HG03342 (cell line): ENCODE measurements around the gene GAS7.
"Not testable (repeated sequence)": the region's sequence is repeated elsewhere in the genome, so short reads cannot be mapped to it uniquely, and the experiment has no call there.

Source experiments
- ATAC-seq: cut with Tn5 transposase; IDR thresholded peaks from one replicate; pipeline ENCODE4 v1.9.1; 2021; ENCODE audit warnings: mild to moderate bottlenecking, moderate library complexity; ENCODE audit not compliant: unreplicated experiment

The GAS7 gene

DNA sequence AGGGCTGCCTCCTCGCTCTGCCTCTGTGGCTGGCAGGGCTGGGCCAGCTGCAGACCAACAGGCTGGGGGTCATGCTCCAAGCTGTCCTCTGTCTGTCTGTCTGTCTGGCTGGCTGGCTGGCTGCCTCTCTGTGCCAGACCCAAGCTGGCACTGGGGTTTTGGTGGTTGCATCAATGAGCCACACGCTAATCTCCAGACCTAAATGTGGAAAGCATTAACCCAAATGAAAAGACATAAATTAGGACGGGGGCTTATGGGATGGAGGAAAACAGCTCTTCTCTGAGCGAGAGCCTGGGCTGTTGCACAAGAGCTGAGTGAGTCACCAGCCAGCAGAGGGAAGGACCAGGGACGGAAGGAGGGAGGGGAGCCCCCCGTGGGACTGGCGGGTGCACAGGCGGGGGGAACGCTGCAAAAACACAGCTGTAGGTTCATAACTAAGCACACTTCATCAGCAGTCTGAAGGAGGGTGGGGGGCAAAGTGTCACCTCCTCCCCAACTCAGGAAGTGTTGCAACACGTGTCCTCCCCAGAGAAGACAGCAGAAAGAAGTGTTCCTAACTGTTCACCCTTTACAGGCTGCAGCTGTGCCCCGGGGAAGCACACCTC is 83.4 kb downstream of the GAS7 start:
- ATAC-seq = peak; percentile 51

DNA sequence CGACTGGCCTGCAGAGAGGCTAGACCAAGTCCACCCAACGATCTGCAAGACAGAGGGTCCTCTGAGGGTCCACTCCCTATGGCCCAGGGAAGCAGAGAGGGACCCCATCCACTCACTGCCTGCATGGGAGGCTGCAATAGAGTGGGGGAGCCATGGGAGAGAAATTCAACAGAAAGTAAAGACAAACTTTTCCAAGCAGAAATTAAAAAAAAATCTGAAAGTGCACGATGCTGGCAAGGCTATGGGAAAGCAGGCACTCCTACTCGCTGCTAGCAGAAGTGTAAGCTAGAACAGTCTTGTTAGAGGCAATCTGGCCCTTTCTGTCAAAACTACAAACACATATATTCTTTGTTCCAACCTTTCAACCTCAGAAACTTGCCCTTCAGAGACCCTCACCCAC is 85.4 kb downstream of the GAS7 start:
- no peak for ATAC-seq

DNA sequence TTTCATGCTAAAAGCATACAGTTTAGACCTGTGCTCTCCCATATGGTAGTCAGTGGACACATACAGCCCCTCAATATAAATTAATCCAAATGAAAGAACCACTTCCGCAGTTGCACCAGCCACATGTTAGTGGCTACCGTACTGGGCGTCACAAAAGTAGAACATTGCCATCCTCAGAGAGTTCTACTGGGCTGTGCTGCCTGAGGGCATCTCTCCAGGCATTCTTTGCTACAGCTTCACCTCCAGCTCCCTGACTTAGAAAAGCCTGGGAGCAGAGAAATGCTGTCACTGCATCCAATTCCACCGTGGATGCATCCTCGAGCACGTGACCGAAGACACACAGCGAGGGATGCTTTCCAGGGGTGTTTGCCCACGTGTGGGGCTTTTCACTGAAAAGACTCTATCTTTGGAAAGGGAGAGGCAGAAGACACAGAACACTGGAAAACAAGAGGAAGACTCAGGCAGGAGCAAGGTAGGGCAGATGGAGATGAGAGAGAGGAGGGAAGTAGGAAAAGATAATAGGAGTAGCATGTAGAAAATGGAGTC is 86.4 kb downstream of the GAS7 start:
- no peak for ATAC-seq

DNA sequence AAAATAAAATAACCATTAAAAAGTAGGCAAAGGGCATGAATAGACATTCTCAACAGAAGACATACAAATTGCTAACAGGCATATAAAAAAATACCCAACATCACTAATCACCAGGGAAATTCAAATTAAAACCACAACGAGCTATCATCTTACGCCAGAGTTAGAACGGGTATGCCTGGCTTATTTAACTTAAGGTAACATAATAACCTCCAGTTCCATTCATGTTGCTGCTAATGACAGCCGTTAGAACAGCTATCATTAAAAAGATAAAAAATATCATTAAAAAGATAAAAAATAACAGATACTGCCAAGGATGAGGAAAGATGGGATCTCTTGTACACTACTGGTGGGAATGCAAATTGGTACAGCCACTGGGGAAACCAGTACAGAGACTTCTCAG is 89.3 kb downstream of the GAS7 start:
- ATAC-seq = no peak

DNA sequence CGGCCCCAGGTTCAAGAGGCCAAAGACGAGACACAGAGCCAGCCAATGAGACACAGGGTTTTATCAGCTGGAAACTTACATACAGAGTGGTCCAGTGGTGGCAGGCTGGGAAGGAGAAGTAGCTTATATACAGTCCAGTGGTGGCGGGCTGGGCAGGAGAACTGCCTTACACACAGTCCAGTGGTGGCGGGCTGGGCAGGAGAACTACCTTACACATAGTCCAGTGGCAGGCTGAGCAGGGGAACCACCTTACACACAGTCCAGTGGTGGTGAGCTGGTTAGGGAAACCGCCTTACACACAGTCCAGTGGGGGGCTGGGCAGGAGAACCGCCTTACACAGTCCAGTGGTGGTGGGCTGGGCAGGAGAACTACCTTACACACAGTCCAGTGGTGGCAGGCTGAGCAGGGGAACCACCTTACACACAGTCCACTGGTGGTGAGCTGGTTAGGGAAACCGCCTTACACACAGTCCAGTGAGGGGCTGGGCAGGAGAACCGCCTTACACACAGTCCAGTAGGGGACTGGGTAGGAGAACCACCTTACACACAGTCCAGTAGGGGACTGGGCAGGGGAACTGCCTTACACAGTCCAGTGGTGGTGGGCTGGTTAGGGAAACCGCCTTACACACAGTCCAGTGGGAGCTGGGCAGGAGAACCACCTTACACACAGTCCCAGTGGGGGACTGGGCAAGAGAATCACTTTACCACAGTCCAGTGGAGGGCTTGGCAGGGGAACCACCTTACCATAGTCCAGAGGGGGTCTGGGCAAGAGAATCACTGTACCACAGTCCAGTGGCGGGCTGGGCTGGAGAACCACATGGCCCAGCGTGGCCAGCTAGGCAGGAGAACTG is 90.9 kb downstream of the GAS7 start:
- no peak for ATAC-seq

DNA sequence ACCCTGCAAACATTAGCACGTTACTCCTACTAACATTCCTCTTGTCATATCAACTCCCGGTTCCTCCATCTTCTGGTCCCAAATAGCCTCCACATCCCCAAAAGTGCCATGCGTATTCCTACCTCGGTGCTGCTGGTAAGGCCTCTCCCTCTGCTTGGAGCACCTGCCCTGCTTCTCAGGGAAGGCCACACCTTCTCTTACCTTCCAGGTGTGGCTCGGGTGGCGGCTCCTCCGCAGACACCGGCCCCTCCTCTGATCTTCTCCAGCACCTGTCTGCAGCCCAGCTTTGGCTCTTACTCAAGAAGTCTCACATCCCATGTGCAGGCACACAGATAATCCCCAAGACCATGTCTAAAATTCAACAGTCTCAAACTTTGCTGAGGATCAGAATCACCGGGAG is 92.3 kb downstream of the GAS7 start:
- no peak for ATAC-seq

DNA sequence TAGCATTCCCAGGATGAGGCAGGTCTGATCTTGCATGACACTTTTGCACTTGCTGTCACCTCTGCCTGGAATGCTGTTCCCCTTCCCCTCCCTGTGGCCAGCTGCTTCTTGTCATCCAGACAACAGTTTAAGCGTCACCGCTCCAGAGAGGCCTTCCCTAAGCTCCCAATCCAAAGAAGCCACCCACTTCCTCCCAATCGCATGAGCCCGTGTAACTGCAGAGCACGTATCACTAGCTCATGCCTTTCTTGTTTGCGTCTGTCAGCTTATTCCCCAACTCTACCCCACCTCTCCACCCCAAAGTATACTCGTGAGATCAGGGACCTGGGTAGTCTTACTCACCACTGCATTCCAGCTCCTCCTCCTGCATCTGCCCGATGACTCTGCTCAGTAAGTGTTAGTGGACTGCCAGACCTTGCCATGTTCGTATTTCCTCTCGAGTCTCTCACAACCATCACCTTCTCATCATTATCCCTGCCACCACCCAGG is 92.8 kb downstream of the GAS7 start:
- no peak for ATAC-seq

DNA sequence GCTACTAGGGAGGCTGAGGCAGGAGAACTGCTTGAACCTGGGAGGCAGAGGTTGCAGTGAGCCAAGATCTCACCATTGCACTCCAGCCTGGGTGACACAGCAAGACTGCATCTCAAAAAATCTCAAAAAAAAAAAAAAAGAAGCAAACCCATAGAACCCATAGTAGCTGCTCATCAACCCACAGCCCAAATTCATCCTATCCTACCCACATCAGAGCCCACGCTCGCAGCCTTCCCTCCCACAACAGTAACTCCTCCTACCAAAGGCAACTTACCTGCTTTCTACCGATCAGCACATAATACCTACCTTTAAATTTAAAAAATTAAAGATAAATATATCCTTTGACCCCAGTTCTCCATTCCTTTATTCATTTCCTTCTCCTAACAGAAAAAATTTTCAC is 94.7 kb downstream of the GAS7 start:
- ATAC-seq = no peak

DNA sequence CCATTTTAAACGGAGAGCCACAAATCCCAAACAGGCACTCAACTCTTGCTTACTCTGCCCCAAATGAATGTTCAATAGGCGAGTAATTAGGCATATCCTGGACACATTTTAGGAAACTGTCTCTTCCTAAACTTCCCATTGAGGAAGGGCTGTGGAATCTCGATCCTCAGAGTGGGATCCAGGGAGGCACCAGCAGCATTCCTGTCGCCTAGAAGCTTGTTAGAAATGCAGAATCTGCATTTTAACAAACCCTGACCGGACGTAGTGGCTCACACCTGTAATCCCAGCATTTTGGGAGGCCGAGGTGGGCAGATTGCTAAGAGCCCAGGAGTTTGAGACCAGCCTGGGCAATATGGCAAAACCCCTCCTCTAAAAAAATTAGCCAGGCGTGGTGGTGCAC is 95.6 kb downstream of the GAS7 start:
- ATAC-seq = no peak

DNA sequence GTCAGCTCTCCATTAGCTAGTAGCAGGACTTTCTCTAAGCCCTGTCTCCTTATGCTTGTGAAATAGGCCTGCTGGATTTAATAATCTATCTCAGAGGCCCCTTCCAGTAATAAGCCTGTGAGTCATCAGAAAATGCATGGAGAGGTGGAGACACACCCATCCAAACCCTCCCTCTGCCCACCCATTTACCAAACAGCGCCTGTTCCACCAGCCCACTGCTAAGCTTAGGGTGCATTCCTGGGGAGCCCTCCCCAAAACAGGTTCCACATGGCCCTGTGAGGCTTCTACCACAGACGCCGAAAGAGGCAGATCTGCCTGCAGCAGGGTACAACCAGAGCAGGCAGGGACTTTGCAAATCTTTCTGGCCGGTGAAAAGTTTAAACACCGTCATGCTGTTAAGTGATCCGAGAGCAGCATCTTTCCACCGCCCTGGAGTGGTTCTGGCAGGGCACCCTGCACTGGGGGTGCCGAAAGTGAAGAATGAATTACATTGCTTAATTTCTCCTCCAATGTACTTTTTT is 99.3 kb downstream of the GAS7 start:
- ATAC-seq = no peak

DNA sequence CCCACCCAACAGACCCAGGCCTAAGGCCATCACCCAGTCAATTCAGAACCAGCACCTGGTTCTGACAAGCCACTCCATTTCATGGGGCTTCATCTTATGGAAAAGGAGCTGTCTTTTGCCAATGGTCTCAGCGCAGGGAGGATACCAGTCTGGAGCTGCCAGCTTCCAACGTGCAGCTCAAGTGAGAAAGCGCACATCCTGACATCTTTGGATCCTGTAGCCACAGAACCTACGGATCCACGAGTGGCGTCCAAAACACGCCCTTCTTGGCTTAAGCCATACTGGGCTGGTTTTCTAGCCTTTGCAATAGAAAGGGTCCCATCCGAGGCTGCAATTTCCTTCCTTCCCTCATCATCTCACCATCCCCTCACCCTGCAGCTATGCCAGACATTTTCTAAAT is 101.8 kb downstream of the GAS7 start:
- ATAC-seq = no peak

DNA sequence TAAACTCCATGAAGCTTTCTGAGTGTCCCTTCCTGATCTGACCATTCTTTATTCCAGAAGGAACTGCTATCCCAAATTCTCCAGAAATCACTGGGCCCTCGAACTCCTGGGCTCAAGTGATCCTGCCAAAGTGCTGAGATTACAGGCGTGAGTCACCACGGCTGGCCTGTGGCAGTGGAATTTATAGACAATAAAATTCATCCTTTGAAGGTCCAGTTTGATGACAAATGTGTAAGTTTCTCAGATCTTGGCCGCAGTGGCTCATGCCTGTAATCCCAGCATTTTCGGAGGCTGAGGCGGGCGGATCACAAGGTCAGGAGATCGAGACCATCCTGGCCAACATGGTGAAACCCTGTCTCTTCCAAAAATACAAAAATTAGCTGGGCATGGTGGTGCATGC is 103.1 kb downstream of the GAS7 start:
- ATAC-seq = not testable (repeated sequence)

DNA sequence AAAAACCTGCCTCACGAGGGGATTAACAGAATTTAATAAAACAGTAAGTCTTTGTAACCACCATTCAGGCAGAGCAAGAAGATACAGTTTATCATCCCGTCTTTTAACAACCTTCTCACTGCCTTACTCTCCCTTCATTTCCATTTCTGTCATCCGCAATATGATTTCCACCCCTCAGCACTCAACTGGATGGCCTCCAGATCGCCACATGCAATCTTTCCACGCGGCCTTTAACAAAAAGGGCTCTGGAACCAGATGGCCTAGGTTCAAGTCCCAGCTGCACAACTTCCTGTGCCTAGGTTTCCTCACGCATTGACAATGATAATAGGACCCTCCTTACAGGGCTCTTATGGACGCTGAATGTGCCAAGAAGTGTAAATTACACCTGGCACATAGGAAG is 103.6 kb downstream of the GAS7 start:
- ATAC-seq = no peak

DNA sequence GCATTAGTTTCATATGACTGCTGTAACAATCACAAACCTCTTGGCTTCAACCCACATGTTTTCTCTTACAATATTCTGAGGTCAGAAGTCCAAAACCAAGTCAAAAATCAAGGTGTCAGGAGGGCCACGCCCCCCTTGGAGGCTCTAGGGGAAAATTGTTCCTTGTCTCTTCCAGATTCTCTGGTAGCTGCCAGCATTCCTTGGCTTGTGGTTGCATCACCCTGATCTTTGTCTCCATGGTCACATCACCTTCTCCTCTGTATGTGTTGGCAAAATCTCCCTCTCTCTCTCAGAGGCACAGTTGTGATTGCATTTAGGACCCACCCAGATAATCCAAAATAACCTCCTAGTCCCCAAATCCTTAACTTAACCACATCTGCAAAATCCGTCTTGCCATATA is 105.8 kb downstream of the GAS7 start:
- ATAC-seq = no peak

DNA sequence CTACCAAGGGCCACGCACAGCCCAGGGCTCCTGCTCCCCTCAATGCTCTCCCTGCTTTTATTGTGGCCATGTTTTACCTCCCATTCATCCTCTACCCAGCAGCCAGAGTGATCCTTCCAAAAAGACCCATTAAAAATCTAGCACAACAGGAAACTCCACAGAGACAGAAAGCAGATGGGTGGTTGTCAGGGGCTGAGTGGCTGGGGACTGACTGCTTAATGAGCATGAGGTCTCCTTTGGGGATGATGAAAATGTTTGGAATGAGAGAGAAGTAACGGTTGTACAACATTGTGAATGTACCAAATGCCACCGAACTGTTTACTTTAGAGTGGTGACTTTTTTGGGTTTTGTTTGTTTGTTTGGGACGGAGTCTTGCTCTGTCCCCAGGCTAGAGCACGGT is 107.4 kb downstream of the GAS7 start:
- no peak for ATAC-seq

DNA sequence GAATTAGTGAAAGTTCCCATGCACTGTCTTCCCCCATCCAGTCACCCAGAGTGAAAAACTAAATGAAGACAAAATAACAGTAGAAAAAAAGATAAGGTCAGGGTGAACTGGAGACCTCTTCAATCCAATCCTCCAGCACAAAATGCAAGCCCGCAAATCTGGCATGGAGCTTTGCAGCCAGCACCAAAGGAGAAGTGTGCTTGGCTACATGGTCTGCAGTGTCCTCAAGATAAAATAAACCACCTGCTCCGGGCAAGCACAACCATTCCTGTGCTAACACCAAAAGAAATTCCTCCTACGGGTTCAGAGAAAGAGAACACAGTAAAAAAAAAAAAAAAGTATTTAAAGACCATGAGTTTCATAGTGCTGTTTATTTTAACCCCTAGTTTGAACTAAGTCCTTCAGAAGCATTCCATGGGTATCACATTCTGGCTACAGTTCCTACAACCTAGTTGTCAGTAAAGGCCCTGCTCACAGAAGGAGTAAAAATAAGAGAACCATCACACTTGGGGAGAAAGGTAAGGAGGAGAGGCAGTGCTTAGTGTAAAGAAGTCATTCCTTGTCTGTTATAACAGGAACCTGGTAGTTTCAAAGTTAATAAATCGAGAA is 109.1 kb downstream of the GAS7 start:
- no peak for ATAC-seq

DNA sequence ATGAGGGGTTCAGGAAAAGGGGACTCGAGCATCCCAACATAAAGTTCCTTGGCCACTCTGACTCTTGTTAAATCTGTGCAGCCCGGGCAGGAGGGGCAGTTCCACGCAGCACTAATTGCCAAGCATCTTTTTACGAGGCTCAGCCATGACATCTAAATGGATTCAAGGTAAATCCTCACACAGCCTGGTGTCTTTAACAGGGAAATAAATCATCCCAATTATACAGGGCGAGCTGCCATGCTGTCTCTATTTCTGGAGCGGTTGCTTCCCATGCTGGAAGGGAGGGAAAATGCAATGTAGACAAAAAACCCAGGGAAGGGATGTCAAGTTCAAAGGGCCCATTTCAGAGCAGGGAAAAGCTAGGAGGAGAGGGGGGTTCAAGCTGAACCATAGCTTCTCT is 110.0 kb downstream of the GAS7 start:
- no peak for ATAC-seq

DNA sequence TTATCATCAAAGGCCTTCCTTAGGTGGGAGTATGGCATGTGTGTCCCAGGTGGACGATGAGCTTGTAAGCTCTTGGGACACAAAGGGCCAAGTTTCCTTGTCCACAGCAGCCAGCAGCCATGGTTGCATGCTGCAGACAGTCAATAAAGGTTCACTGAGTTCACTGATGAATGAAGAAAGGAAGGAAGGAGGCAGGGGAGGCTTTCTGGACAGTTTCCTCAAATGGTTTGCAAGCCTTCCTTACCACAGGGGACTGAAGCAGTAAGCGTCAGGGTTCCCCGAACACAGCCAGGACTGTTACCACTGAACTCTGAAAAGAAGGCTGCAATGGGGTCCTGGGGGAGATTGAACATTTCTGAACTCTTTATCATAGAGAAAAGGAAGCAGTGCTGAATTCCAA is 111.1 kb downstream of the GAS7 start:
- no peak for ATAC-seq

DNA sequence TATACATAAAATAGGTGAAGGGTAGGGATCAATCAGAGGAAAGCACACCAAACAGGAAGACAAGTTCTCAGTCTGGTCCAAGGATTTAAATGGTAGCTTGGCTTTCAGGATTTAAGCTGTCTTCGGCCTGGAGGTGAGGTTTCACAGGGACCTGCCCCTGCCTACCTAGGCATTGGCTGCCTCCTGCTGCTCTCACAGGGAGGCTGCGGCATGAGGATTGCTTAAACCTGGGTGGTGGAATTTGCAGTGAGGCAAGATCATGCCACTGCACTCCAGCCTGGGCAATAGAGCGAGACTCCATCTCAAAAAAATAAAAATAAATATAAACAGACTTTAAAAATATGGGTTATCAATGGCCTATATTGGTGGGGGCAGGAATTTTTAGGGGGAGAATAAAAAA is 114.5 kb downstream of the GAS7 start:
- ATAC-seq = no peak

DNA sequence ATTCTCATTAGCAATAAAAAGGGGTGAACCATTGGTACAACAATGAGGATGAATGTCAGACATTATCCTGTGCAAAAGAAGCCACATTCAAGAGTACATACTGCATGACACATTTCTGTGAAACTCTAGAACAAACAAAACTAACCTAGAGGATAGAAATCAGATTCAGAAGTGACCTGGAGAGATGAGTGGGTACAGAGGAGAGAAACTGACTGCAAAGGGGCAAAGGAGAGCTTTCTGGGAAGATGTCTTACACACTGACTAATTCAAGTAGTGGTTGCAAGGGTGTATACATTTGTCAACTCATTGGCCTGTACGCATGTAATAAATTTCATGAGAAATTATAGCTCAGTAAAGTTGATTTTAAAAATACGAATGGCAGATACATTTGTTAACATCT is 115.6 kb downstream of the GAS7 start:
- no peak for ATAC-seq

DNA sequence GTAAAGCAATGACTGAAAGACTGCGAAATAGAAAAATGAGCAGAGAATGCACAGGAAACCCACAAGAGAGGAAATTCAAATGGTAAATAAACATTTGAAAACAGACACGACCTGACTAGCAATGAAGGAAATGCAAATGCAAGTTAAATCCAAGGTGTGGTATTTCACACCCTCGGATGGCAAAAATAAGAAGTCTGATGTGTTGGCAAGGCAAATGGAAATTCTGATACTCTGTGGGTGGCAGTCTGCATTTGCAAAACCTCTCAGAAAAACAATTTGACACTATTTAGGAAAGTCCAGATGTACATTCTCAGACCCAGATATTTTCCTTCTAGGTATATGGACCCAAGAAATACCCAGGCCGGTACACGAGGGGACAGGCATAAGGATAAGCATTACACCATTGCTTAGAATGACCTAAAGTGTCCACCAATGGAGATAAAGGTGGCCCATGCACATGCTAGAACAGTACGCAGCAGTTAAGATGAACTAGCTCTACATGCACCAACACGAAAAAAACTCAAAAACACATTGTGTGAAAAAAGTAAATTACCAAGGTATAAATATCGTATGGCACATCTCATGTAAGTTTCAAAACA is 116.7 kb downstream of the GAS7 start:
- no peak for ATAC-seq
